HG03066 (cell line): ENCODE results near the gene ARHGAP5.

Experiments used
- ATAC-seq: cut with Tn5 transposase; IDR thresholded peaks from one replicate; pipeline ENCODE4 v1.9.1; 2021; ENCODE audit warnings: low read depth; ENCODE audit not compliant: unreplicated experiment

Gene ARHGAP5, protein sequence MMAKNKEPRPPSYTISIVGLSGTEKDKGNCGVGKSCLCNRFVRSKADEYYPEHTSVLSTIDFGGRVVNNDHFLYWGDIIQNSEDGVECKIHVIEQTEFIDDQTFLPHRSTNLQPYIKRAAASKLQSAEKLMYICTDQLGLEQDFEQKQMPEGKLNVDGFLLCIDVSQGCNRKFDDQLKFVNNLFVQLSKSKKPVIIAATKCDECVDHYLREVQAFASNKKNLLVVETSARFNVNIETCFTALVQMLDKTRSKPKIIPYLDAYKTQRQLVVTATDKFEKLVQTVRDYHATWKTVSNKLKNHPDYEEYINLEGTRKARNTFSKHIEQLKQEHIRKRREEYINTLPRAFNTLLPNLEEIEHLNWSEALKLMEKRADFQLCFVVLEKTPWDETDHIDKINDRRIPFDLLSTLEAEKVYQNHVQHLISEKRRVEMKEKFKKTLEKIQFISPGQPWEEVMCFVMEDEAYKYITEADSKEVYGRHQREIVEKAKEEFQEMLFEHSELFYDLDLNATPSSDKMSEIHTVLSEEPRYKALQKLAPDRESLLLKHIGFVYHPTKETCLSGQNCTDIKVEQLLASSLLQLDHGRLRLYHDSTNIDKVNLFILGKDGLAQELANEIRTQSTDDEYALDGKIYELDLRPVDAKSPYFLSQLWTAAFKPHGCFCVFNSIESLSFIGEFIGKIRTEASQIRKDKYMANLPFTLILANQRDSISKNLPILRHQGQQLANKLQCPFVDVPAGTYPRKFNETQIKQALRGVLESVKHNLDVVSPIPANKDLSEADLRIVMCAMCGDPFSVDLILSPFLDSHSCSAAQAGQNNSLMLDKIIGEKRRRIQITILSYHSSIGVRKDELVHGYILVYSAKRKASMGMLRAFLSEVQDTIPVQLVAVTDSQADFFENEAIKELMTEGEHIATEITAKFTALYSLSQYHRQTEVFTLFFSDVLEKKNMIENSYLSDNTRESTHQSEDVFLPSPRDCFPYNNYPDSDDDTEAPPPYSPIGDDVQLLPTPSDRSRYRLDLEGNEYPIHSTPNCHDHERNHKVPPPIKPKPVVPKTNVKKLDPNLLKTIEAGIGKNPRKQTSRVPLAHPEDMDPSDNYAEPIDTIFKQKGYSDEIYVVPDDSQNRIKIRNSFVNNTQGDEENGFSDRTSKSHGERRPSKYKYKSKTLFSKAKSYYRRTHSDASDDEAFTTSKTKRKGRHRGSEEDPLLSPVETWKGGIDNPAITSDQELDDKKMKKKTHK (N-terminal part only)

DNA sequence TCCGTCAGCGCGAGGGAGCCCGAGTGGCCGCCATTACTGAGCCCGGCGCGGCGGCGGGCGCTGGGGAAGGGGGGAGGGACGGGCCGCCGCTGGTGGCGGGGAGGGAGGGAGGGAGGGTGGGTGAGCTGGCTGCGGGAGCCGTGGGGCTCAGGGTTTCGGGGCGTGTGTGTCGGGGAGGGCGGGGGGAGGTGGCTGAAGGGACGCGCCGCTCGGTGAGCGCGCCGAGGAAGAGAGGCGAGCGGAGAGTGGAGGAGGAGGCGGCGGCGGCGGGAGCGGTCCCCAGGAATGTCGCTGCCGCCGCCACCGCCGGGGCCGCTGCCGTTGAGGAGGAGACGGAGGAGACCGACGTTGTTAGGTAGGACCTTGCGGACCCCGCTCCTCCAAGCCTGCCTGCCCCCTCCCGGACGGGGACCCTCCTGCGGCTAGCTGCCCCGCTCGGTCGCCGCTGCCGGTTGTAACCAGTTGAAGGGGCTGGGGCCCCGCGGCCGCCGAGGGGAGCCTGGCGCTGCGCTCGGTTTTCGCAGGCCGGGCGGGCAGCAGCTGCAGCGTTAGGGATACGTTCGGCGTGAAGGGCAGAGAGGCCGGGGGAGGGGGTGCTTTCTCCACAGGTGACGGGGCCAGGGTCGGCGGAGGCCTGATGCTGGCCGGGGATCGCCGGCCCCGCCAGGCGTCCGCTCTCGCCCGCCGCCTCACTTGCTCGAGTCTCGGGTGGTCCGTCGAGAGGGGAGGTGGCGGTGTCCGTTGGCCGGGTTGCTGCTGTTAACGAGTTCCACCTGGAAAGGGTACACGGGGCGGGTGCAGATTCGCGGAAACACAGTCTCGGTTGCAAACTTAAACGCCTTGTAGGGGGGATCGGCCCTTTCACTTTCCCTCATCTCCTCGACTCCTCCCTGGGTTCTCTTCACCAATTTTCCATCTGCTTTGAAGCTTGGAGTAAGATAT is at the start of gene ARHGAP5:
Gene ARHGAP5, plus strand, starts transcription at position 224 of the 942 bp plus-strand sequence. CDS start 13,366 bp downstream, outside the sequence.
- peak; percentile 33 for ATAC-seq

- no peak for ATAC-seq
These were observed 48.5 kb upstream of the ARHGAP5 start for GRCh38 chr14:32028599-32028998.

DNA sequence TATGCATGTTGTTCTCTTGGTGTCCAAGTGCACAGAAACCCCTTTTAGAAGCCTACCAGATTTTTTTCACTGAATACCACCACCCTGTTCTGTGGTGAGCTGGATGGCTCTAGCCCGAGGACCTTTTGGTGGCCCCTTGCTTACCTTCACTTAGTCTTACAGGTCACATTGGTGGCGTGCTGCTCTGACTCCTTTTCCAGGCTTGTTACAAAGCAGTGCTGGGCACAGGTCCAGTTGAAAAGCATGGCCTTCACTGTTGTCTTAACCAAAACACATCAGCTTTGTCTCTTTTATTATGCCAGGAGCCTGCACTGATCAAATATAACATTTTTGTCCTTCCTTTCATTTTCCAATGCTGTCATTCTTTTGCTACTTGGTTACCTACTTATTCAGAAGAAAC is 43.6 kb upstream of the ARHGAP5 start:
- no peak for ATAC-seq

GRCh38 chr14:32038876-32039275 is 38.2 kb upstream of the ARHGAP5 start:
- ATAC-seq = no peak

- no peak for ATAC-seq
These were observed 37.6 kb upstream of the ARHGAP5 start for GRCh38 chr14:32039401-32040030.

GRCh38 chr14:32043624-32044023 is 33.5 kb upstream of the ARHGAP5 start:
- ATAC-seq = no peak

DNA sequence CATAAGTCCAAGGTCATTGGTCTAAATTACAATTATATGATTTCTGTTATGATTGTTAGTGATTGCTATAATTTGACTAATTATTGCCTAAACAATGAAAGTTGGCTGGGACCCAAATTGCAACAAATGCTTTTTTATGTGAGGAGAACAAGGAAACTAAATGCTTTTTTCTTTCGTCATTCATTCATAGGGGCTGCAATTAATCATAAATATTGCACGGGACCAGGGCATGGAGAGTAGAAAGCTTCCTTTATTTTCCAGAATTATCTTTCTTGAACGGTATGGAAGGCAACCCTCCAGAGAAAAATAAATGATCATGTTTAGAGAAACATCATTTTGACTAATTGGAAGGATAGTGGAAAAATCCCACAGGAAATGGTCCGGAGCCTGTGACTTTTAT is 32.6 kb upstream of the ARHGAP5 start:
- no peak for ATAC-seq

GRCh38 chr14:32047791-32048190 is 29.3 kb upstream of the ARHGAP5 start:
- no peak for ATAC-seq

DNA sequence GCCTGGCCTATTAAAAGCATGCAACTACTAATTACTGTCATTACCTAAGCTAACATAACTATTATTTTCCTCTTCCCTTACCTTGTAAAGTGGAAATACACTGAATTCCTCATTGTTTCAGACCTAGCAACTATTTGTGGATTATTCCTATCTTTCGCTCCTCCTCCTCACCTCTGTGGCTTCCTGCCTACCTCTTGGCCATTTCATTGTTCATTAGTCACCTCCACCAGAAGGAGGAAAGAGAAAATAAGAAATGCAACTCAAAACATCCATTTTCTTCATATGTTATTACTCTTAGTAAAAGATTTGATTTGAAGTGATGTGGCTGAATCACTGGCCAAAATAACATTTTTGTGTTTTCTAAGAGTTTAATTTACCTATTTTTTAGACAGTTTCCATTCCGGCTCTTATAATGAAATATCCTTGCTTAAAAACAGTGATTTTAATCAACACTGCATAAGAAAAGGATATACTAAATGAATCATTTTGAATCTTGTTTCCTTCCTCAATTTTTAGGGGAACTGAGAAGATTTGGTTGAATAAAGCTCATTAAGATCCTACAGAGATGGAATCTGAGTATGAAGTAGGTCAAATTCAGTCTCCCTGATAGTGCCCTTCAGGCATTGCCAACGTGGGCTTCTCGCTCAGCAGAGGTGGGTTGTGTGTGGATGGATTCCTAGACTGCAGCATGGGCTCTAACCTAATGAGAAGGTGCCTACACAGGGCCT is 27.6 kb upstream of the ARHGAP5 start:
- ATAC-seq = no peak

DNA sequence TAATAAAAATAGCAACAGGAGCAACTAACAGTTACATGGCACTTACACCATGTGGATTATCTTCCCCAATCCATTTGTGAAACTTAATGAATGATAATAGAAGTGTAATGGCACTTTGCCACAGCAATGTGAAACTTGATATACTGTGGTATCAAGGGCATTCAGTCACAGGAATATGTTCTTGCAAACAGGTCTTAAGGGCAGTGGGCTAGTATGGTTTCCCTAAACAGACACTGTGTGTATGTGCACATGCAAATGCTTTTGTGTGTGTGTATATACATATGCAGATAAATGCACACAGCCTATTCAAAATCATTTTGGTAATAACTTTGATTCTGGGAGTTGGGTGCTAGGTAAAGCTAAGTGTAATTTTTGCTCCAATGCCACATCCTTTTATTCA is 26.2 kb upstream of the ARHGAP5 start:
- ATAC-seq = no peak

- no peak for ATAC-seq
These were observed 22.6 kb upstream of the ARHGAP5 start for GRCh38 chr14:32054536-32054935.

GRCh38 chr14:32055175-32055574 is 21.9 kb upstream of the ARHGAP5 start:
- no peak for ATAC-seq

DNA sequence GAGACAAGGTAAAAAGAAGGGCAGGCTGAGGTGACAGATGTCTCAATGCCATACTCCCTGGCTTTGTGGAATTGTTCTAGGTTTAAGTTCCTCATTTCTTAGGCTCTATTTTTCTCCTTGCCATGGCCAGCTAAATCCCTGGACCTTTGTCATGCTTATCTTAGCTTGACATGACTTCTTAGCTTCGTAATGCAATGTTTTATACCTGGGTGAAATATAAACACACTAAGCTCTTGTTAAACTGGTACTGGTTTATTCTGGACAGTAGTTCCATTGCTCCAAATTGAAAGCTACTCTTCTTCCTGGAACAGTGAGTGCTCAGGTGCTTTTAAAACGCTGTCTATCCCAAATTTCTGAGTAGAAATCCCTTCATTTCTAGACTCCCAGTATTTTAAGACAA is 17.4 kb upstream of the ARHGAP5 start:
- ATAC-seq = no peak

GRCh38 chr14:32064931-32065330 is 12.2 kb upstream of the ARHGAP5 start:
- ATAC-seq = no peak

DNA sequence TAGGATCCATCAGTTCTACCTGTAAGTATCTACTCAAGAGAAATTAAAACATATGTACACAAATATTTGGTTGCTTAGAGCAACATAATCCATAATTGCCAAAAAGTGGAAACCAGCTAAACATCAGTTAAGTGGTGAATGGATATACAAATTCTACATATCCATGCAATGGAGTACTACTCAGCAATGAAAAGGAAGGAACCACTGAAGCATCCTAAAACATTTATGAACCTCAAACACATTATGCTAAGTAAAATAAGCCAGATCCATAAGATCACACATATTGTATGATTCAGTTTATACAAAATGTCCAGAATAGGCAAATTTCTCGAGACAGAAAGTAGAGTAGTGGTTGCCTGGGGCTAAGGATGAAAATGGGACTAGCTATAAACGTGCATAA is 8.4 kb upstream of the ARHGAP5 start:
- no peak for ATAC-seq

DNA sequence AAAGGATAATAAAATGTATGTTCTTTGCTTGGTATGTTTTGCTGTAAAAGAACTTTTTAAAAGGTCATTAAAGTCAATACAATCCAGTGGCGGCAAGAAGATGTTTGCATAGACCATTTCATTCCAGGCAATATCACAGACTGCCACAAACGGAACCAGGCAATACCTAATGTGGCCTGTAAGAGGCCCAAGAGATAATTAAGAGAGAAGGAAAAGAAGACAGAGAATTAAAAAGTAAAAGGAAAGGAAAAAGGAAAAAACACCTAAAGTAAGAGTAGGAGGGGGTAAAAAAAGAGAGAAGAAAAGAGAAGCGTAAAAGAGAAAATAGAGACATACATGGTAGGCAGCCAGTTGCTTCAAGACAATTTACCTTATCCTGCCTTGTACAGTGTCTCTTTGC is 6.8 kb upstream of the ARHGAP5 start:
- ATAC-seq = no peak

DNA sequence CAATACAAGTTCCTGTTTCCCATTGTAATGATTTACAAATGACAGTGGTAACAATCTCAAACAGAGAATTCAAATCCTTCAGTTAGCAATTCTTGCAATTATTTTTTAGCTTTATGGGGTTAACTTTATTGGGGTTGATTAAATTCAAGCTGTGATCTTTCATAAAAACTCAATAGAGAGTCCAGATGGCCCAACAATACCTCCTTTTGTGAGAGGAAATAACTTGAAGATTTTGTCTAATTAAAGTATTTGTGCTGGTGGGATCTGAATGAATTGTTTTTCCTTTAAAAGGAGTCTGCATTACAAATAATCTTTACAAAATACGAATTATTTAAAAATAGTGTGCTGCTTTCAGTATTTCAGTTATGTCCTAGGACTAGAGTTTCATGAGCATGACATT is 4.4 kb upstream of the ARHGAP5 start:
- no peak for ATAC-seq

DNA sequence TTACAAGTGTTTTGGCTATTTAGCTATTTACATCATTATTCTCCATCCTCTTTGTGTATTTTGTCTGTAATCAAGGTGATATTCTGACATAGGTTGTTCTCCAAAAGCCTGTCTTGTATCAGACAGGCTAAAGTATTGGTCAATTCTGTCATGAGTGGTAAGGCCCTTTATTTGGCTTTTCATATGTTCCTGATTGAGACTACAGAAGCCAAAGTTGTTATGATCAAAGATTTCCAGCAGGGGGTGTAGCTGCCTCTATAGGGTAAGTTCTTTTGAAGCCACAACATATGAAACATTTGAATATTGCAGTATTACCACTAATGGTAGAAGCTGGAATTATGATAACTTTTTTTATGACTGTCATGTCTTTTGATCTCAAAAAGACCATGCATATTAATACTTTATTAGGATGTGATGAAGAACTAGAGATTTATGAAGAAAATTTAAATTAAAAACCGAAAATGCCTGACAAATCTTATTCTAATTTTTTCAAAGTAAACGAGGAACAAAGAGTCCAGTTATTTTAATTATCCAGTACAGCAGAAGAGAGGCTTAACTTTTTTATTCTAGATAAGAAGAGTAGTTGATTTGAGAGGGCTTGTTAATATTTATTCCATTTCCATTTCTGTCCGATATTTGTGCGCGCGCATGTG is 3.4 kb upstream of the ARHGAP5 start:
- ATAC-seq = peak; percentile 27
